ENCODE data around the gene LINC01488.

The LINC01488 gene

GRCh38 chr11:69535908-69536307 is 54.4 kb downstream of the LINC01488 start:
- no peak for DNase-seq

GRCh38 chr11:69536406-69536805 is 54.9 kb downstream of the LINC01488 start:
- DNase-seq = no peak

- DNase-seq = no peak
These were observed 55.7 kb downstream of the LINC01488 start for GRCh38 chr11:69537126-69537525.

GRCh38 chr11:69537855-69538640 is 56.6 kb downstream of the LINC01488 start:
- DNase-seq = no peak

- no peak for DNase-seq
These were observed 57.4 kb downstream of the LINC01488 start for GRCh38 chr11:69538854-69539253.

- DNase-seq = no peak
These were observed 58.1 kb downstream of the LINC01488 start for GRCh38 chr11:69539416-69540117.

GRCh38 chr11:69540118-69541000 is 58.9 kb downstream of the LINC01488 start:
- no peak for DNase-seq

- DNase-seq = no peak
These were observed 59.5 kb downstream of the LINC01488 start for GRCh38 chr11:69541001-69541285.

- DNase-seq = no peak
These were observed 60.2 kb downstream of the LINC01488 start for GRCh38 chr11:69541501-69542313.

- no peak for DNase-seq
These were observed 61.1 kb downstream of the LINC01488 start for GRCh38 chr11:69542314-69543168.

All from NCI-H524 treated with DMSO at 0.1 percent for 48 hours (cell line).